ENCODE data around the gene NDUFA6.
A peak's percentile ranks its signal among the peaks of the same experiment; 100 is the strongest.

NDUFA6 gene

DNA sequence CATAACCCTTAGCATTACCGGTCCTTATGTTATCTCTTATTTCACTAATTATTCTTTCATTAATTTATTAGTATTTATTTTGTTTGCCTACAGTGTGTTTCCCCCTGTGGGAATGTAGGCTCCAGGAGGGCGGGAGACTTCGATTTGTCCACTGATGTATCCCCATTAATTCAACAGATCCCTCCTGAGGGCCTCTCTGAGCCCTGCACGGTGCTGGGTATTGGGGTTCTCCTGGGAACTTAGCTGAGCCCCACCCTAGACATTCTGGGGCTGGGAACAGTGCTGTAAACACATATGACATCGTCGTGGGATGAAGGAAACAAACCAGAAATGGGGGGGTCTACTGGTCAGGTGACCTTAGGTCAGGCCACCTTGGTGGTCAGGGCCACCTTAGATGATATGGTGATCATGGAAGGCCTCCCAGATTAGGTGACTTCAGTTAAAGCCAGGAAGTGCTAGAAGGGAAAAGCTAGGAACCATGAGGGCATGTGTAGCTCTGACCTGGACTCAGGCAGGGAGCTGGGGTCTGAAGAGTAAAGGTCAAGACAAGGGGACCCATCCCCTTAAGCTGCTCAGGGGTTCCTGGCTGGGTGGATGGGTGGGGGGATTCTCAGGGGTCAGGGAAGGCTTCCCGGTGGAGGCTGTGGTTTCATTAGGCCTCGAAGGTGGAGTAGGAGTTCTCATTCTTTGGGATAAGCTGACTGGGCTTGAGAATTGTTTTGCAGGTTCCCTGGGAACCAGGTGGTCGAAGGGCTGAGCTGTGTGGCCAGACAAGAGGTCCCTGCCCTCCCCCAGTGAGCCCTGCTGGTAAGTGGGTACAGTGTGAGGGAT is 15.5 kb downstream of the NDUFA6 start:
- Histone ChIP-seq H3K9me3 (ENCODE audit: control insufficient read depth, insufficient read depth, low read length) (no peaks in the 10 kb centered on the region), H3K36me3 (ENCODE audit: control insufficient read depth, low read length) (peaks cover 1% of the 10 kb centered on the region; the same call in 1 of the 2 replicates), H4K20me1 (ENCODE audit: control insufficient read depth, insufficient read depth, low read depth, low read length) (no peaks in the 10 kb centered on the region), H3K4me2 (ENCODE audit: low read length) (peak overlapping the region; percentile 85), H3K9me2 (replicated peaks; ENCODE audit: control insufficient read depth, low read length) (no peaks in the 10 kb centered on the region), H3K4me3 (ENCODE audit: low read length) (peak overlapping the region; percentile 74), H3F3A (ENCODE audit: control insufficient read depth, insufficient read depth) (0 out of 2 replicates have a peak, but pooled peaks cover 4% of the 10 kb centered on the region), H3K27ac (ENCODE audit: low read depth, low read length) (no peak overlapping the region), H3K4me1 (ENCODE audit: control insufficient read depth, low read length) (peaks cover 40% of the 10 kb centered on the region), H3K27me3 (ENCODE audit: control insufficient read depth, low read length) (no peaks in the 10 kb centered on the region), H3K79me2 (ENCODE audit: control insufficient read depth, low read length) (peaks cover 7% of the 10 kb centered on the region)
- TF ChIP-seq, protein P1, sequence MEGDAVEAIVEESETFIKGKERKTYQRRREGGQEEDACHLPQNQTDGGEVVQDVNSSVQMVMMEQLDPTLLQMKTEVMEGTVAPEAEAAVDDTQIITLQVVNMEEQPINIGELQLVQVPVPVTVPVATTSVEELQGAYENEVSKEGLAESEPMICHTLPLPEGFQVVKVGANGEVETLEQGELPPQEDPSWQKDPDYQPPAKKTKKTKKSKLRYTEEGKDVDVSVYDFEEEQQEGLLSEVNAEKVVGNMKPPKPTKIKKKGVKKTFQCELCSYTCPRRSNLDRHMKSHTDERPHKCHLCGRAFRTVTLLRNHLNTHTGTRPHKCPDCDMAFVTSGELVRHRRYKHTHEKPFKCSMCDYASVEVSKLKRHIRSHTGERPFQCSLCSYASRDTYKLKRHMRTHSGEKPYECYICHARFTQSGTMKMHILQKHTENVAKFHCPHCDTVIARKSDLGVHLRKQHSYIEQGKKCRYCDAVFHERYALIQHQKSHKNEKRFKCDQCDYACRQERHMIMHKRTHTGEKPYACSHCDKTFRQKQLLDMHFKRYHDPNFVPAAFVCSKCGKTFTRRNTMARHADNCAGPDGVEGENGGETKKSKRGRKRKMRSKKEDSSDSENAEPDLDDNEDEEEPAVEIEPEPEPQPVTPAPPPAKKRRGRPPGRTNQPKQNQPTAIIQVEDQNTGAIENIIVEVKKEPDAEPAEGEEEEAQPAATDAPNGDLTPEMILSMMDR (IDR thresholded peaks at IDR 0.05; ENCODE audit: low read depth, low read length, poor library complexity, severe bottlenecking) = no peak
- TF ChIP-seq EZH2phosphoT487 (IDR thresholded peaks at IDR 0.05; ENCODE audit: borderline replicate concordance, low read length) = no peak

DNA sequence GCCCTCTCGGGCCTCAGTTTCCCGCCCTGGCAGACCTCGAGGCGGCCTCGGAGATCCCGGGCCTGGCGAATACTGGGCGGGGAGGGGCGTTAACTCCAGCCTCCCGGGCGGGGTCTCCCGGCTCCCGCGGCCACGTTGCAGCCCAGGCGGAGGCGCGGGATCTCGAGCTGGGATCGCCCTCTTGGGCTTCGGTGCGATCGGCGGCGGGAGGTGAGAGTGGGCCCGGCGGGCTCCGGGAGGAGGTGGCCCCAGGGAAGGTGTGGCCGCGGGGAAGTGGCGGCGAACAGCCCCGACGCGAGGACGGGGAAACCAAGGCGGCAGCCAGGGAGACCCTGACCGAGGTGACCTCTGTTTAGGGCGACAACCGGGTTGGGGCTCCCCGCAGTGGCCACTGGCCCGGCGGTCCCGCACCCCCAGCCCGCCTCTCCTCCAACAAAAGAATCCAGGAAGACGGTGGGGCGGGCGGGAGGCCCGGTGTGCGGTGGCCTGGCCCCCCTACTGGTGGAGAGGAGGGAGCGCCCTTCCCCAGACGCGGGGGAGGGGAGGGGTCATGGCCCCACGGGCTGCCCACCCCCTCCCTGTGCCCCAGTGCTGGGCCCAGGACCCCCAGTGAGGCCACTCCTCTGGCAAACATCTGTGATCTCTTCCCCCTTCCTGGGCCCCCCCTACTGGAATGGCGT is 16.3 kb downstream of the NDUFA6 start, which contains the start of gene PHETA2:
Gene PHETA2 (plus strand): TSS at position 117 of the 680 bp plus-strand sequence. CDS start 3,046 bp downstream, outside the sequence.
- no peaks in the 10 kb centered on the region for H3K9me3 ChIP-seq (ENCODE audit: control insufficient read depth, insufficient read depth, low read length)
- no peaks in the 10 kb centered on the region for H3K27me3 ChIP-seq (ENCODE audit: control insufficient read depth, low read length)
- no peaks in the 10 kb centered on the region; the same call in 1 of the 2 replicates for H3K36me3 ChIP-seq (ENCODE audit: control insufficient read depth, low read length)
- H3K9me2 ChIP-seq (replicated peaks; ENCODE audit: control insufficient read depth, low read length) = no peaks in the 10 kb centered on the region
- 0 out of 2 replicates have a peak, but pooled peaks cover 4% of the 10 kb centered on the region for H3F3A ChIP-seq (ENCODE audit: control insufficient read depth, insufficient read depth)
- no peak within 1 kb of the TSS for H3K27ac ChIP-seq (ENCODE audit: low read depth, low read length)
- peaks cover 48% of the 10 kb centered on the region for H3K4me1 ChIP-seq (ENCODE audit: control insufficient read depth, low read length)
- TF ChIP-seq, protein P1 (IDR thresholded peaks at IDR 0.05; ENCODE audit: low read depth, low read length, poor library complexity, severe bottlenecking) = peak; percentile 61
- TF ChIP-seq EZH2phosphoT487 (IDR thresholded peaks at IDR 0.05; ENCODE audit: borderline replicate concordance, low read length) = no peak
- H4K20me1 ChIP-seq (ENCODE audit: control insufficient read depth, insufficient read depth, low read depth, low read length) = no peaks in the 10 kb centered on the region
- H3K4me3 ChIP-seq (ENCODE audit: low read length) = peak within 1 kb of the TSS; percentile 74
- H3K4me2 ChIP-seq (ENCODE audit: low read length) = peak within 1 kb of the TSS; percentile 85
- peaks cover 12% of the 10 kb centered on the region for H3K79me2 ChIP-seq (ENCODE audit: control insufficient read depth, low read length)

DNA sequence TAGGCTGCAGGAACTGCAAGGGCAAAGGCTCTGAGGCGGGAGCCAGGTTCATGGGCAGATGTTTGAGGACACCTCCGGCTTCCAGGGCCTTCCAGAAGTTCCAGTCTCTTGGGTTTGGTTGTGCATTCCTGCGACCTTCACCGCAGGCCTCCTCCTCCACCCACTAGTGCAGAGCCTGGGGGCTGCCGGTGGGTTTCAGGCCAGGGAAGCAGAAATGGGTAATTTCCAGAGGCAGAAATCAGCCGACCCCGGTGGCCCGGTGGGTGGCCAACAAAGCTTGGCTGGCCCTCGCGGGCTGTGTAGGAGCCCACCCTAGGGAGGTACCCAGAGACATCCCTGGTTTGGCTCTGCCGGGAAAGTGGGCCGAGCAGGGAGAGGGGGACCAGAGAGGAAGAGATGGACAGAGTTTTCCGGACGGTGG is 16.9 kb downstream of the NDUFA6 start:
- Histone ChIP-seq H3F3A (ENCODE audit: control insufficient read depth, insufficient read depth) (0 out of 2 replicates have a peak, but pooled peaks cover 4% of the 10 kb centered on the region), H3K9me3 (ENCODE audit: control insufficient read depth, insufficient read depth, low read length) (no peaks in the 10 kb centered on the region), H3K4me1 (ENCODE audit: control insufficient read depth, low read length) (peaks cover 48% of the 10 kb centered on the region), H3K9me2 (replicated peaks; ENCODE audit: control insufficient read depth, low read length) (no peaks in the 10 kb centered on the region), H3K36me3 (ENCODE audit: control insufficient read depth, low read length) (peaks cover 5% of the 10 kb centered on the region), H3K79me2 (ENCODE audit: control insufficient read depth, low read length) (peaks cover 18% of the 10 kb centered on the region), H3K4me3 (ENCODE audit: low read length) (peak overlapping the region; percentile 74), H3K27me3 (ENCODE audit: control insufficient read depth, low read length) (no peaks in the 10 kb centered on the region), H3K4me2 (ENCODE audit: low read length) (peak overlapping the region; percentile 85), H4K20me1 (ENCODE audit: control insufficient read depth, insufficient read depth, low read depth, low read length) (no peaks in the 10 kb centered on the region), H3K27ac (ENCODE audit: low read depth, low read length) (no peak overlapping the region)
- TF ChIP-seq, protein P1 (IDR thresholded peaks at IDR 0.05; ENCODE audit: low read depth, low read length, poor library complexity, severe bottlenecking) = no peak
- TF ChIP-seq EZH2phosphoT487 (IDR thresholded peaks at IDR 0.05; ENCODE audit: borderline replicate concordance, low read length) = no peak
